K562 (cell line): ENCODE data around the gene ALDH9A1. TPM values are rescaled to one million over a fixed set of nuclear protein-coding genes. Genes with fewer than 3 reads are reported as not detected.

ENCODE experiments used
- ARID1B ChIP-seq: fragments of 450-650 bp; IDR thresholded peaks from 2 replicates; pipeline ENCODE4 v1.6.1; 2016; ENCODE audit warnings: antibody characterized with exemption, mild to moderate bottlenecking, inconsistent platforms
- BCL6 ChIP-seq: fragments of 250-450 bp; sonication (Bioruptor Pico); IDR thresholded peaks from 2 replicates; pipeline ENCODE4 v1.4.0; 2020
- CBX1 ChIP-seq: sonication (generic); IDR thresholded peaks from 2 replicates; pipeline ENCODE4 v1.6.1; 2016; ENCODE audit warnings: antibody characterized with exemption, low read depth, mild to moderate bottlenecking
- CHD4 ChIP-seq: fragments of 200-600 bp; sonication (generic); IDR thresholded peaks from 3 replicates; pipeline ENCODE4 v1.6.1; 2012; ENCODE audit warnings: low read depth, mild to moderate bottlenecking, mixed read lengths, low read length, inconsistent platforms; ENCODE audit not compliant: insufficient read depth, insufficient replicate concordance, poor library complexity, severe bottlenecking
- ELF1 ChIP-seq: fragments of 200-800 bp; sonication (Bioruptor generic); IDR thresholded peaks from 2 replicates; pipeline ENCODE4 v1.6.1; 2016; ENCODE audit warnings: missing genetic modification characterization, missing compliant biosample characterization
- ELF4 ChIP-seq: fragments of 450-650 bp; formaldehyde crosslinking; IDR thresholded peaks from 2 replicates; pipeline ENCODE4 v1.4.0; 2022; ENCODE audit warnings: missing genetic modification characterization
- ESRRA ChIP-seq: fragments of 450-650 bp; IDR thresholded peaks from 2 replicates; pipeline ENCODE4 v1.6.1; 2014; ENCODE audit warnings: low read depth, mild to moderate bottlenecking, moderate library complexity, borderline replicate concordance
- MAFG ChIP-seq: fragments of 450-650 bp; conservative IDR thresholded peaks from 2 replicates; pipeline ENCODE4 v1.6.1; 2016; ENCODE audit warnings: missing genetic modification characterization, missing compliant biosample characterization
- NONO ChIP-seq, 2 experiments: fragments of 200-400 bp in 1 of 2; fragments of 450-650 bp in 1 of 2; formaldehyde crosslinking in 1 of 2; IDR thresholded peaks; 2 replicates each; pipeline ENCODE4 v1.6.1; 2017; ENCODE audit warnings: low read depth in 2 of 2, mild to moderate bottlenecking in 2 of 2, moderate library complexity in 2 of 2, low read length in 1 of 2
- NR2C2 ChIP-seq, 2 experiments: fragments of 200-800 bp in 1 of 2; sonication (Bioruptor generic) in 1 of 2; sonication (generic) in 1 of 2; formaldehyde crosslinking in 1 of 2; IDR thresholded peaks; 2 replicates each; pipeline versions ENCODE4 v1.6.1 to v1.8.0; 2016 to 2022; ENCODE audit warnings: mild to moderate bottlenecking in 1 of 2, missing compliant biosample characterization in 1 of 2, missing genetic modification characterization in 1 of 2, missing genetic modification reagents in 1 of 2
- RCOR1 ChIP-seq, 2 experiments: IDR thresholded peaks; 2 replicates each; pipeline ENCODE4 v1.6.1; 2012; ENCODE audit warnings: low read depth in 2 of 2, low read length in 2 of 2, borderline replicate concordance in 1 of 2, improper control_type of control experiment in 1 of 2
- RFX1 ChIP-seq: fragments of 450-650 bp; IDR thresholded peaks from 2 replicates; pipeline ENCODE4 v1.6.1; 2016; ENCODE audit warnings: mild to moderate bottlenecking, moderate library complexity
- SNRNP70 ChIP-seq: fragments of 200-400 bp; formaldehyde crosslinking; optimal IDR thresholded peaks from 2 replicates; pipeline ENCODE3; 2017; ENCODE audit warnings: low read depth, low read length
- STAT5A ChIP-seq: IDR thresholded peaks from 2 replicates; pipeline ENCODE4 v1.6.1; 2012; ENCODE audit warnings: low read length, inconsistent platforms, borderline replicate concordance
- ZNF212 ChIP-seq: fragments of 450-650 bp; formaldehyde crosslinking; IDR thresholded peaks from 2 replicates; pipeline ENCODE4 v1.4.0; 2020; ENCODE audit warnings: mild to moderate bottlenecking
- ZNF217 ChIP-seq: sonication (generic); formaldehyde crosslinking; IDR thresholded peaks from 2 replicates; pipeline ENCODE4 v1.8.0; 2022; ENCODE audit warnings: mild to moderate bottlenecking, missing genetic modification reagents
- ZNF263 ChIP-seq: sonication (generic); formaldehyde crosslinking; IDR thresholded peaks from 2 replicates; pipeline ENCODE4 v1.8.0; 2022; ENCODE audit warnings: mild to moderate bottlenecking, missing genetic modification reagents, borderline replicate concordance
- ZNF717 ChIP-seq: fragments of 250-450 bp; sonication (Bioruptor Pico); IDR thresholded peaks from 2 replicates; pipeline ENCODE4 v1.5.0; 2021
- polyA plus RNA-seq, 8 experiments: library from polyadenylated mRNA; depleted of rRNA in 4 of 8; stranded (reverse) in 5 of 8; unstranded in 3 of 8; fragments of >200 nt; fragmentation: Nextera tagmentation in 2 of 8; fragmentation: Illumina TruSeq in 1 of 8; extraction: Ambion mirVana in 2 of 8; extraction: Trizol in 1 of 8; gene quantifications; 2 replicates each; pipeline versions ENCODE4 v1.2.1 to v1.2.3, GENCODE V29; 2011 to 2014; ENCODE audit warnings: inconsistent platforms in 1 of 8, missing spikeins in 1 of 8
- total RNA-seq, 7 experiments: library from RNA; depleted of rRNA in 6 of 7; stranded (reverse); fragments of >200 nt in 6 of 7; fragmentation: Illumina TruSeq in 2 of 7; extraction: Trizol in 2 of 7; gene quantifications; 2 replicates each; pipeline versions ENCODE4 v1.2.1 to v1.2.3, GENCODE V29; 2011 to 2021; ENCODE audit warnings: low replicate concordance in 1 of 7
- TF ChIP-seq, protein P1 (sequence below): IDR thresholded peaks from 2 replicates; pipeline ENCODE4 v1.6.1; 2014; ENCODE audit warnings: antibody characterized with exemption
- TF ChIP-seq, protein P2 (sequence below): sonication (generic); formaldehyde crosslinking; IDR thresholded peaks from 2 replicates; pipeline ENCODE4 v1.8.0; 2022; ENCODE audit warnings: missing genetic modification reagents, mild to moderate bottlenecking, moderate library complexity, borderline replicate concordance
- TF ChIP-seq, protein P3 (sequence below): sonication (generic); formaldehyde crosslinking; IDR thresholded peaks from 2 replicates; pipeline ENCODE4 v1.8.1; 2023; ENCODE audit warnings: mild to moderate bottlenecking, missing genetic modification reagents, moderate library complexity
- TF ChIP-seq, protein P4 (sequence below), 3 experiments: fragments of 200-800 bp in 1 of 3; sonication (Bioruptor generic) in 1 of 3; sonication (generic) in 1 of 3; formaldehyde crosslinking in 1 of 3; IDR thresholded peaks; 2 replicates each; pipeline versions ENCODE4 v1.6.1 to v1.8.0; 2016 to 2022; ENCODE audit warnings: mild to moderate bottlenecking in 2 of 3, missing compliant biosample characterization in 2 of 3, missing genetic modification characterization in 2 of 3, missing genetic modification reagents in 1 of 3

Gene ALDH9A1
- total and polyA plus RNA-seq, 9 of the 15 experiments (the other 6 are each of a cell fraction or from before 2014, with no cell fraction given) = 26.5 to 54.3 (median 39.2) TPM

DNA sequence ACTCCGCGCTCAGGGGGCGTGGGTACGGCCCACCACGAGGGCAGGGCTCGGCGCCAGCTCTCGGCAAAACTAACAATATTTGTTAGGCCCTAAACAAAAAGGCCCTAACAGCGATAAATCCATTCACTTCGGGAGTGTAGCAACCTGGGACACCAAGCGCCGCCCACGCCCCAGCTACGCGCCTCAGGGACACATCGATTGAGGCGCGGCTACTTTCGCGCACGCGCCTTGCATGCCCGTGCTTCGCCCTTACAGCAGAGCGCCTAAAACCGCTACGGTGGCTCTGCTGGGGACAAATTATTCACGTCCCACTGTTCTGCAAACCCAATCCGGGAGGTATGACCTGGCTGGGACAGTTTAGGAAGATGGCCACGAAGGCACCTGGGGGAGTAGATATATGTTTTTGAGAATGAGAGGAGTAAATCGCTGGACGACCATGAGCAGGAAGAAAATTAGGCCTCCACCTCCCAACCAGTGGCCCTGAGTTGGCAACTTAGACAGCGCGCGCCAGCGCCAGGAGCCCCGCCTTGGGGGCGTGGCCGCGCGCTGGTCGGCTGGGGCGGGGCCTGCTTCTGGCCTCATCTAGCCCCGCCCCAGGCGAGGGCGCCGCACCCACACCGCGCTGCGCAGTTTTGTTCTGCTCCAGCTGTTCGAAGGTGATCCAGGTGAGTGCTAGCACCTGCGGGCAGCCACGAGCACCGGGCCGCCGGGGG, 67.6 kb downstream of the ALDH9A1 start, which contains the start of gene MGST3 (continued):
- TF ChIP-seq, protein P1, sequence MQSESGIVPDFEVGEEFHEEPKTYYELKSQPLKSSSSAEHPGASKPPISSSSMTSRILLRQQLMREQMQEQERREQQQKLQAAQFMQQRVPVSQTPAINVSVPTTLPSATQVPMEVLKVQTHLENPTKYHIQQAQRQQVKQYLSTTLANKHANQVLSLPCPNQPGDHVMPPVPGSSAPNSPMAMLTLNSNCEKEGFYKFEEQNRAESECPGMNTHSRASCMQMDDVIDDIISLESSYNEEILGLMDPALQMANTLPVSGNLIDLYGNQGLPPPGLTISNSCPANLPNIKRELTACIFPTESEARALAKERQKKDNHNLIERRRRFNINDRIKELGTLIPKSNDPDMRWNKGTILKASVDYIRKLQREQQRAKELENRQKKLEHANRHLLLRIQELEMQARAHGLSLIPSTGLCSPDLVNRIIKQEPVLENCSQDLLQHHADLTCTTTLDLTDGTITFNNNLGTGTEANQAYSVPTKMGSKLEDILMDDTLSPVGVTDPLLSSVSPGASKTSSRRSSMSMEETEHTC = 0 out of 2 replicates have a peak, but pooled peaks have one; percentile 8
- no peak for TF ChIP-seq NR2C2 (CRISPR knock-in tag; IDR thresholded peaks at IDR 0.05)
- TF ChIP-seq NR2C2 (tag; IDR thresholded peaks at IDR 0.05) = peak; percentile 55; the same call in 1 of the 2 replicates
- peak in 1 of 2 experiments; percentile 37; a peak in 1 of 4 replicates for TF ChIP-seq RCOR1 (IDR thresholded peaks at IDR 0.05; ENCODE audit: borderline replicate concordance in 1 of 2, low read depth in 2 of 2, low read length in 2 of 2)
- 0 out of 2 replicates have a peak, but pooled peaks have one; percentile 35 for TF ChIP-seq ARID1B
- no peak for TF ChIP-seq CHD4
- no peak for TF ChIP-seq BCL6
- TF ChIP-seq ELF4 (CRISPR knock-in tag) = no peak
- TF ChIP-seq, protein P2, sequence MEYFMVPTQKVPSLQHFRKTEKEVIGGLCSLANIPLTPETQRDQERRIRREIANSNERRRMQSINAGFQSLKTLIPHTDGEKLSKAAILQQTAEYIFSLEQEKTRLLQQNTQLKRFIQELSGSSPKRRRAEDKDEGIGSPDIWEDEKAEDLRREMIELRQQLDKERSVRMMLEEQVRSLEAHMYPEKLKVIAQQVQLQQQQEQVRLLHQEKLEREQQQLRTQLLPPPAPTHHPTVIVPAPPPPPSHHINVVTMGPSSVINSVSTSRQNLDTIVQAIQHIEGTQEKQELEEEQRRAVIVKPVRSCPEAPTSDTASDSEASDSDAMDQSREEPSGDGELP = peak; percentile 94
- 0 out of 2 replicates have a peak, but pooled peaks have one; percentile 36 for TF ChIP-seq ZNF263
- peak; percentile 83 for TF ChIP-seq CBX1
- TF ChIP-seq ZNF717 = no peak
- TF ChIP-seq ZNF217 (CRISPR knock-in tag) = no peak
- TF ChIP-seq MAFG = peak; percentile 85
- peak; percentile 51; the same call in 1 of the 2 replicates for TF ChIP-seq ELF1 (tag)
- TF ChIP-seq RFX1 = peak; percentile 24; the same call in 1 of the 2 replicates
- TF ChIP-seq ZNF212 = no peak
- TF ChIP-seq, protein P3, sequence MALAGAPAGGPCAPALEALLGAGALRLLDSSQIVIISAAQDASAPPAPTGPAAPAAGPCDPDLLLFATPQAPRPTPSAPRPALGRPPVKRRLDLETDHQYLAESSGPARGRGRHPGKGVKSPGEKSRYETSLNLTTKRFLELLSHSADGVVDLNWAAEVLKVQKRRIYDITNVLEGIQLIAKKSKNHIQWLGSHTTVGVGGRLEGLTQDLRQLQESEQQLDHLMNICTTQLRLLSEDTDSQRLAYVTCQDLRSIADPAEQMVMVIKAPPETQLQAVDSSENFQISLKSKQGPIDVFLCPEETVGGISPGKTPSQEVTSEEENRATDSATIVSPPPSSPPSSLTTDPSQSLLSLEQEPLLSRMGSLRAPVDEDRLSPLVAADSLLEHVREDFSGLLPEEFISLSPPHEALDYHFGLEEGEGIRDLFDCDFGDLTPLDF (CRISPR knock-in tag) = peak; percentile 77
- TF ChIP-seq, protein P4, sequence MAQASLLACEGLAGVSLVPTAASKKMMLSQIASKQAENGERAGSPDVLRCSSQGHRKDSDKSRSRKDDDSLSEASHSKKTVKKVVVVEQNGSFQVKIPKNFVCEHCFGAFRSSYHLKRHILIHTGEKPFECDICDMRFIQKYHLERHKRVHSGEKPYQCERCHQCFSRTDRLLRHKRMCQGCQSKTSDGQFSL (CRISPR knock-in tag; IDR thresholded peaks at IDR 0.05) = no peak
- TF ChIP-seq, protein P4 (tag; IDR thresholded peaks at IDR 0.05) = no peak
- TF ChIP-seq SNRNP70 = no peak
- TF ChIP-seq NONO (IDR thresholded peaks at IDR 0.05; ENCODE audit: low read depth in 2 of 2, low read length in 1 of 2) = peak in 1 of 2 experiments; percentile 16; a peak in 1 of 4 replicates
- TF ChIP-seq ESRRA = peak; percentile 41
- TF ChIP-seq STAT5A = no peak
